Measurements from ENCODE around the gene OR52L1. TPM values are rescaled to one million over a fixed set of nuclear protein-coding genes. Genes with fewer than 3 reads are reported as not detected.
A peak's percentile ranks its signal among the peaks of the same experiment; 100 is the strongest.

OR52L1 gene
- total and polyA plus RNA-seq, 3 experiments from 2014 or later = not detected

- Histone ChIP-seq H3K4me1 (ENCODE audit: insufficient read depth, low read length) (no peaks in the 10 kb centered on the region), H3K27me3 (ENCODE audit: insufficient read depth, low read length, poor library complexity, severe bottlenecking) (no peaks in the 10 kb centered on the region), H3K36me3 (ENCODE audit: insufficient read depth, low read length) (no peaks in the 10 kb centered on the region), H3K27ac (ENCODE audit: low read depth, low read length) (no peak overlapping the region), H3K9me3 (ENCODE audit: low read length) (no peaks in the 10 kb centered on the region), H3K4me3 (ENCODE audit: low read length) (no peak overlapping the region)
- ChIA-PET POLR2A (no interaction called here), CTCF (no interaction called here)
- DNase-seq = no peak
- Mint-ChIP-seq H3K27ac (no peak overlapping the region), H3K27me3 (peaks cover 8 to 46% of the 10 kb centered on the region in 2 donors), H3K9me3 (no peaks in the 10 kb centered on the region), H3K4me1 (no peaks in the 10 kb centered on the region), H3K36me3 (no peaks in the 10 kb centered on the region), H3K4me3 (no peak overlapping the region)
Measured at GRCh38 chr11:6006395-6006794, 19.6 kb upstream of the OR52L1 start.

GRCh38 chr11:6002202-6002699, 15.5 kb upstream of the OR52L1 start:
- CTCF ChIA-PET = no interaction called here

GRCh38 chr11:5994791-5995190, 8.0 kb upstream of the OR52L1 start:
- Mint-ChIP-seq H3K4me3 (no peak overlapping the region), H3K9me3 (no peaks in the 10 kb centered on the region), H3K4me1 (no peaks in the 10 kb centered on the region), H3K36me3 (no peaks in the 10 kb centered on the region), H3K27ac (no peak overlapping the region), H3K27me3 (peaks cover 2 to 31% of the 10 kb centered on the region in 2 donors)
- no peak overlapping the region for H3K27ac ChIP-seq (ENCODE audit: low read depth, low read length)
- H3K4me1 ChIP-seq (ENCODE audit: insufficient read depth, low read length) = no peaks in the 10 kb centered on the region
- H3K9me3 ChIP-seq (ENCODE audit: low read length) = no peaks in the 10 kb centered on the region
- no peak overlapping the region for H3K4me3 ChIP-seq (ENCODE audit: low read length)
- ChIA-PET POLR2A (no interaction called here), CTCF (no interaction called here)
- H3K27me3 ChIP-seq (ENCODE audit: insufficient read depth, low read length, poor library complexity, severe bottlenecking) = no peaks in the 10 kb centered on the region
- no peak for DNase-seq
- H3K36me3 ChIP-seq (ENCODE audit: insufficient read depth, low read length) = no peaks in the 10 kb centered on the region

More at GRCh38 chr11:6002202-6002699, 15.5 kb upstream of the OR52L1 start:
- Histone ChIP-seq H3K4me1 (ENCODE audit: insufficient read depth, low read length) (no peaks in the 10 kb centered on the region), H3K27me3 (ENCODE audit: insufficient read depth, low read length, poor library complexity, severe bottlenecking) (no peaks in the 10 kb centered on the region), H3K36me3 (ENCODE audit: insufficient read depth, low read length) (no peaks in the 10 kb centered on the region), H3K4me3 (ENCODE audit: low read length) (no peak overlapping the region), H3K27ac (ENCODE audit: low read depth, low read length) (no peak overlapping the region), H3K9me3 (ENCODE audit: low read length) (no peaks in the 10 kb centered on the region)
- H3K9me3 Mint-ChIP-seq = no peaks in the 10 kb centered on the region
- H3K36me3 Mint-ChIP-seq = no peaks in the 10 kb centered on the region
- no peak overlapping the region for H3K4me3 Mint-ChIP-seq
- POLR2A ChIA-PET = no interaction called here
- DNase-seq = no peak
- H3K27me3 Mint-ChIP-seq = peaks cover 8 to 36% of the 10 kb centered on the region in 2 donors
- no peaks in the 10 kb centered on the region for H3K4me1 Mint-ChIP-seq
- H3K27ac Mint-ChIP-seq = no peak overlapping the region

- H3K9me3 ChIP-seq (ENCODE audit: low read length) = no peaks in the 10 kb centered on the region
- Mint-ChIP-seq H3K27ac (no peak overlapping the region), H3K4me3 (no peak overlapping the region), H3K36me3 (no peaks in the 10 kb centered on the region), H3K9me3 (no peaks in the 10 kb centered on the region), H3K27me3 (peaks cover 3 to 31% of the 10 kb centered on the region in 2 donors), H3K4me1 (no peaks in the 10 kb centered on the region)
- ChIA-PET POLR2A (no interaction called here), CTCF (no interaction called here)
- DNase-seq = no peak
- H3K4me1 ChIP-seq (ENCODE audit: insufficient read depth, low read length) = no peaks in the 10 kb centered on the region
- no peaks in the 10 kb centered on the region for H3K27me3 ChIP-seq (ENCODE audit: insufficient read depth, low read length, poor library complexity, severe bottlenecking)
- H3K27ac ChIP-seq (ENCODE audit: low read depth, low read length) = no peak overlapping the region
- no peaks in the 10 kb centered on the region for H3K36me3 ChIP-seq (ENCODE audit: insufficient read depth, low read length)
- no peak overlapping the region for H3K4me3 ChIP-seq (ENCODE audit: low read length)
Measured at GRCh38 chr11:5992604-5993251, 5.9 kb upstream of the OR52L1 start.

GRCh38 chr11:5992150-5992549, 5.4 kb upstream of the OR52L1 start:
- no peak overlapping the region for H3K27ac Mint-ChIP-seq
- no peaks in the 10 kb centered on the region for H3K27me3 ChIP-seq (ENCODE audit: insufficient read depth, low read length, poor library complexity, severe bottlenecking)
- ChIA-PET POLR2A (no interaction called here), CTCF (no interaction called here)
- H3K9me3 ChIP-seq (ENCODE audit: low read length) = no peaks in the 10 kb centered on the region
- H3K36me3 Mint-ChIP-seq = no peaks in the 10 kb centered on the region
- H3K4me1 ChIP-seq (ENCODE audit: insufficient read depth, low read length) = no peaks in the 10 kb centered on the region
- no peaks in the 10 kb centered on the region for H3K9me3 Mint-ChIP-seq
- H3K27ac ChIP-seq (ENCODE audit: low read depth, low read length) = no peak overlapping the region
- no peak overlapping the region for H3K4me3 ChIP-seq (ENCODE audit: low read length)
- peaks cover 3 to 31% of the 10 kb centered on the region in 2 donors for H3K27me3 Mint-ChIP-seq
- H3K36me3 ChIP-seq (ENCODE audit: insufficient read depth, low read length) = no peaks in the 10 kb centered on the region
- H3K4me1 Mint-ChIP-seq = no peaks in the 10 kb centered on the region
- no peak for DNase-seq
- H3K4me3 Mint-ChIP-seq = no peak overlapping the region

- H3K27ac Mint-ChIP-seq = no peak overlapping the region
Measured at GRCh38 chr11:5989203-5989602, 2.4 kb upstream of the OR52L1 start.

GRCh38 chr11:5983443-5983842, 3.3 kb downstream of the OR52L1 start:
- POLR2A ChIA-PET = no interaction called here
- H3K36me3 ChIP-seq (ENCODE audit: insufficient read depth, low read length) = no peaks in the 10 kb centered on the region
- DNase-seq = no peak
- Mint-ChIP-seq H3K4me1 (no peaks in the 10 kb centered on the region), H3K27me3 (peaks cover 8 to 27% of the 10 kb centered on the region in 2 donors), H3K4me3 (no peak overlapping the region), H3K27ac (no peak overlapping the region), H3K36me3 (no peaks in the 10 kb centered on the region), H3K9me3 (peaks cover 12 to 22% (median 14%) of the 10 kb centered on the region in 5 donors)
- no peak overlapping the region for H3K4me3 ChIP-seq (ENCODE audit: low read length)
- CTCF ChIA-PET = no interaction called here
- no peak overlapping the region for H3K27ac ChIP-seq (ENCODE audit: low read depth, low read length)
- no peaks in the 10 kb centered on the region for H3K9me3 ChIP-seq (ENCODE audit: low read length)
- H3K4me1 ChIP-seq (ENCODE audit: insufficient read depth, low read length) = no peaks in the 10 kb centered on the region
- H3K27me3 ChIP-seq (ENCODE audit: insufficient read depth, low read length, poor library complexity, severe bottlenecking) = no peaks in the 10 kb centered on the region

More at GRCh38 chr11:5989203-5989602, 2.4 kb upstream of the OR52L1 start:
- no peak overlapping the region for H3K4me3 ChIP-seq (ENCODE audit: low read length)
- DNase-seq = no peak
- no peaks in the 10 kb centered on the region for H3K4me1 ChIP-seq (ENCODE audit: insufficient read depth, low read length)
- no peak overlapping the region for H3K27ac ChIP-seq (ENCODE audit: low read depth, low read length)
- no peaks in the 10 kb centered on the region for H3K36me3 ChIP-seq (ENCODE audit: insufficient read depth, low read length)
- no peaks in the 10 kb centered on the region for H3K27me3 ChIP-seq (ENCODE audit: insufficient read depth, low read length, poor library complexity, severe bottlenecking)
- no peaks in the 10 kb centered on the region for H3K36me3 Mint-ChIP-seq
- ChIA-PET POLR2A (no interaction called here), CTCF (no interaction called here)
- H3K9me3 ChIP-seq (ENCODE audit: low read length) = no peaks in the 10 kb centered on the region
- H3K4me3 Mint-ChIP-seq = no peak overlapping the region
- H3K4me1 Mint-ChIP-seq = no peaks in the 10 kb centered on the region
- no peaks in the 10 kb centered on the region for H3K9me3 Mint-ChIP-seq
- H3K27me3 Mint-ChIP-seq = peaks cover 3 to 34% of the 10 kb centered on the region in 2 donors

GRCh38 chr11:5973530-5973929, 13.3 kb downstream of the OR52L1 start:
- ChIA-PET POLR2A (no interaction called here), CTCF (no interaction called here)
- H3K4me1 Mint-ChIP-seq = peaks cover 0 to 7% (median 7%) of the 10 kb centered on the region in 3 donors
- peak overlapping the region in 4 of 8 donors; percentile 37 to 78 (median 40) for H3K27ac Mint-ChIP-seq
- DNase-seq = peak in 1 of 5 donors; percentile 3
- H3K36me3 Mint-ChIP-seq = no peaks in the 10 kb centered on the region
- peak overlapping the region in 2 of 7 donors; percentile 8 to 18 for H3K4me3 Mint-ChIP-seq
- H3K9me3 Mint-ChIP-seq = peaks cover 0 to 11% (median 2%) of the 10 kb centered on the region in 5 donors
- Histone ChIP-seq H3K27me3 (ENCODE audit: insufficient read depth, low read length, poor library complexity, severe bottlenecking) (no peaks in the 10 kb centered on the region), H3K27ac (ENCODE audit: low read depth, low read length) (no peak overlapping the region), H3K9me3 (ENCODE audit: low read length) (no peaks in the 10 kb centered on the region), H3K4me3 (ENCODE audit: low read length) (no peak overlapping the region), H3K36me3 (ENCODE audit: insufficient read depth, low read length) (no peaks in the 10 kb centered on the region), H3K4me1 (ENCODE audit: insufficient read depth, low read length) (no peaks in the 10 kb centered on the region)
- H3K27me3 Mint-ChIP-seq = peaks cover 7 to 9% of the 10 kb centered on the region in 2 donors
